H9 (cell line): ENCODE measurements around the gene NLGN4X. TPM values are rescaled to one million over a fixed set of nuclear protein-coding genes. Genes with fewer than 3 reads are reported as not detected.

Source experiments
- DNase-seq: peaks from one replicate; pipeline ENCODE4 v3.0.0-alpha.2; 2017
- H2AFZ ChIP-seq: one replicate; pipeline ENCODE4 v1.6.1; 2013; ENCODE audit warnings: mild to moderate bottlenecking, low read length, control low read depth, moderate library complexity
- H2AK5ac ChIP-seq: 2 replicates; pipeline ENCODE4 v1.6.1; 2013; ENCODE audit warnings: low read length, control low read depth, mixed read lengths; ENCODE audit not compliant: insufficient read length
- H2BK120ac ChIP-seq: one replicate; pipeline ENCODE4 v1.6.1; 2013; ENCODE audit warnings: low read depth, mild to moderate bottlenecking, low read length, control low read depth, inconsistent platforms; ENCODE audit not compliant: poor library complexity, severe bottlenecking
- H2BK12ac ChIP-seq: 2 replicates; pipeline ENCODE4 v1.6.1; 2013; ENCODE audit warnings: low read length, control low read depth, mixed read lengths, low read depth; ENCODE audit not compliant: insufficient read length
- H2BK15ac ChIP-seq: 2 replicates; pipeline ENCODE4 v1.6.1; 2013; ENCODE audit warnings: low read depth, low read length, control low read depth
- H2BK20ac ChIP-seq: one replicate; pipeline ENCODE4 v1.6.1; 2013; ENCODE audit warnings: low read depth, mild to moderate bottlenecking, low read length, control low read depth, inconsistent platforms; ENCODE audit not compliant: poor library complexity, severe bottlenecking
- H2BK5ac ChIP-seq: 2 replicates; pipeline ENCODE4 v1.6.1; 2013; ENCODE audit warnings: low read length, control low read depth, mixed read lengths; ENCODE audit not compliant: insufficient read length
- H3K14ac ChIP-seq: 2 replicates; pipeline ENCODE4 v1.6.1; 2013; ENCODE audit warnings: low read length, control low read depth; ENCODE audit not compliant: insufficient read depth
- H3K18ac ChIP-seq: 2 replicates; pipeline ENCODE4 v1.6.1; 2013; ENCODE audit warnings: low read depth, mild to moderate bottlenecking, mixed read lengths, low read length, control low read depth; ENCODE audit not compliant: insufficient read length
- H3K23ac ChIP-seq: 2 replicates; pipeline ENCODE4 v1.6.1; 2013; ENCODE audit warnings: low read length, control low read depth, mixed read lengths, low read depth; ENCODE audit not compliant: insufficient read length
- H3K23me2 ChIP-seq: 2 replicates; pipeline ENCODE4 v1.6.1; 2013; ENCODE audit warnings: low read depth, mild to moderate bottlenecking, mixed read lengths, low read length, control low read depth; ENCODE audit not compliant: insufficient read length, poor library complexity, severe bottlenecking
- H3K27ac ChIP-seq: 2 replicates; pipeline ENCODE4 v1.5.1; 2013; ENCODE audit warnings: low read length, control low read depth, mixed read lengths, low read depth; ENCODE audit not compliant: insufficient read length
- H3K27me3 ChIP-seq: 2 replicates; pipeline ENCODE4 v1.6.1; 2013; ENCODE audit warnings: low read length, control low read depth, inconsistent platforms; ENCODE audit not compliant: insufficient read depth
- H3K4ac ChIP-seq: 2 replicates; pipeline ENCODE4 v1.6.1; 2013; ENCODE audit warnings: low read depth, mild to moderate bottlenecking, control low read depth, inconsistent platforms, low read length, moderate library complexity
- H3K4me1 ChIP-seq: 2 replicates; pipeline ENCODE4 v1.6.1; 2013; ENCODE audit warnings: low read length, control low read depth, inconsistent platforms; ENCODE audit not compliant: insufficient read depth
- H3K4me2 ChIP-seq: 2 replicates; pipeline ENCODE4 v1.6.1; 2013; ENCODE audit warnings: low read length, control low read depth, mixed read lengths; ENCODE audit not compliant: insufficient read length, insufficient read depth
- H3K56ac ChIP-seq: 2 replicates; pipeline ENCODE4 v1.6.1; 2013; ENCODE audit warnings: low read depth, mild to moderate bottlenecking, mixed read lengths, low read length, control low read depth; ENCODE audit not compliant: insufficient read length
- H3K79me1 ChIP-seq: 2 replicates; pipeline ENCODE4 v1.6.1; 2013; ENCODE audit warnings: low read depth, mild to moderate bottlenecking, moderate library complexity, low read length, control low read depth, inconsistent platforms; ENCODE audit not compliant: insufficient read depth, poor library complexity, severe bottlenecking
- H3K79me2 ChIP-seq: 2 replicates; pipeline ENCODE4 v1.6.1; 2013; ENCODE audit warnings: low read length, control low read depth, inconsistent platforms; ENCODE audit not compliant: insufficient read depth
- H3K9ac ChIP-seq: 2 replicates; pipeline ENCODE4 v1.6.1; 2013; ENCODE audit warnings: low read length, control low read depth, mixed read lengths; ENCODE audit not compliant: insufficient read length; ENCODE audit errors: extremely low read depth
- H3K9me3 ChIP-seq: one replicate; pipeline ENCODE4 v1.6.1; 2013; ENCODE audit warnings: low read depth, low read length, inconsistent platforms; ENCODE audit not compliant: control insufficient read depth
- H3T11ph ChIP-seq: one replicate; pipeline ENCODE4 v1.6.1; 2013; ENCODE audit warnings: mild to moderate bottlenecking, low read length, control low read depth, inconsistent platforms
- H4K20me1 ChIP-seq: one replicate; pipeline ENCODE4 v1.6.1; 2013; ENCODE audit not compliant: control insufficient read depth, insufficient read length, insufficient read depth
- H4K5ac ChIP-seq: 2 replicates; pipeline ENCODE4 v1.6.1; 2013; ENCODE audit warnings: low read depth, mild to moderate bottlenecking, mixed read lengths, low read length, control low read depth; ENCODE audit not compliant: insufficient read length
- H4K8ac ChIP-seq: replicated peaks from 2 replicates; pipeline ENCODE4 v1.6.1; 2013; ENCODE audit warnings: low read length, control low read depth, mixed read lengths, low read depth; ENCODE audit not compliant: insufficient read length
- H4K91ac ChIP-seq: 2 replicates; pipeline ENCODE4 v1.6.1; 2013; ENCODE audit warnings: low read depth, mild to moderate bottlenecking, moderate library complexity, mixed read lengths, low read length, control low read depth; ENCODE audit not compliant: insufficient read length
- H3K27ac Mint-ChIP-seq, 3 experiments: 2 replicates in 2 of 3; 3 replicates in 1 of 3; pipeline ENCODE4 v1.8.0; 2020 to 2021; ENCODE audit warnings: mixed read lengths in 3 of 3, mild to moderate bottlenecking in 1 of 3, moderate library complexity in 1 of 3
- H3K27me3 Mint-ChIP-seq: 2 replicates; pipeline ENCODE4 v1.8.0; 2021; ENCODE audit warnings: low read depth, mild to moderate bottlenecking, moderate library complexity, mixed read lengths
- H3K36me3 Mint-ChIP-seq, 3 experiments: 2 replicates in 2 of 3; 3 replicates in 1 of 3; pipeline ENCODE4 v1.8.0; 2020 to 2021; ENCODE audit warnings: low read depth in 3 of 3, mixed read lengths in 3 of 3; ENCODE audit not compliant: insufficient read depth in 1 of 3
- H3K4me1 Mint-ChIP-seq, 2 experiments: 2 replicates each; pipeline ENCODE4 v1.8.0; 2020; ENCODE audit warnings: mixed read lengths in 2 of 2
- H3K4me3 Mint-ChIP-seq, 2 experiments: 2 replicates in 1 of 2; 3 replicates in 1 of 2; pipeline ENCODE4 v1.8.0; 2020 to 2021; ENCODE audit warnings: mild to moderate bottlenecking in 2 of 2, mixed read lengths in 2 of 2, moderate library complexity in 1 of 2
- H3K9me3 Mint-ChIP-seq, 2 experiments: 2 replicates in 1 of 2; 3 replicates in 1 of 2; pipeline ENCODE4 v1.8.0; 2020; ENCODE audit warnings: mild to moderate bottlenecking in 2 of 2, mixed read lengths in 2 of 2, moderate library complexity in 1 of 2
- CTCF ChIP-seq: fragments of 200-600 bp; sonication (generic); conservative IDR thresholded peaks from 3 replicates; pipeline ENCODE4 v1.8.0; 2021; ENCODE audit warnings: antibody characterized with exemption, mild to moderate bottlenecking
- WGBS: extraction: QIAGEN DNeasy Blood & Tissue Kit; methylation state at CpG from one replicate; pipeline ENCODE4 v1.1.7; 2013; ENCODE audit warnings: missing lambda C conversion rate, low lambda C conversion rate, mixed read lengths; ENCODE audit not compliant: insufficient read length; ENCODE audit errors: extremely low coverage; 5-methylcytosine and 5-hydroxymethylcytosine counted together
- total RNA-seq: library from RNA; stranded (reverse); gene quantifications from 2 replicates; pipeline ENCODE4 v1.2.1, GENCODE V29; 2021

The NLGN4X gene
- total RNA-seq, 1 experiment from 2014 or later, result 111 TPM

- no peak for DNase-seq
- H3K4me1 ChIP-seq, result no peaks in the 10 kb centered on the region
- no peaks in the 10 kb centered on the region for H3K79me1 ChIP-seq
- no peaks in the 10 kb centered on the region for H3K27me3 ChIP-seq
- H3K27ac ChIP-seq, result no peak overlapping the region
- H2BK12ac ChIP-seq, result no peak overlapping the region
- H3K4me1 Mint-ChIP-seq, result 0 out of 4 replicates have a peak, but pooled peaks cover 0 to under 1% of the 10 kb centered on the region in 2 experiments
- H3K23ac ChIP-seq, result no peak overlapping the region
- H2AK5ac ChIP-seq, result no peak overlapping the region
- no peak for TF ChIP-seq CTCF
- H2BK5ac ChIP-seq, result no peak overlapping the region
- no peak overlapping the region for H4K8ac ChIP-seq
- peaks cover 0 to 3% (median 0%) of the 10 kb centered on the region in 3 experiments; a peak in 2 of 7 replicates for H3K36me3 Mint-ChIP-seq
- no peaks in the 10 kb centered on the region for H3K23me2 ChIP-seq
- H3K79me2 ChIP-seq, result peaks cover 9% of the 10 kb centered on the region; the same call in 1 of the 2 replicates
- no peaks in the 10 kb centered on the region for H3K9me3 ChIP-seq
- H3K9me3 Mint-ChIP-seq, result no peaks in the 10 kb centered on the region
- H4K91ac ChIP-seq, result no peak overlapping the region
- H3K56ac ChIP-seq, result no peak overlapping the region
- H3K4me2 ChIP-seq, result no peak overlapping the region
- no peaks in the 10 kb centered on the region for H3K27me3 Mint-ChIP-seq
- H3K18ac ChIP-seq, result no peak overlapping the region
- H3T11ph ChIP-seq, result no peak overlapping the region
- no peak overlapping the region for H2BK15ac ChIP-seq
- no peaks in the 10 kb centered on the region for H4K20me1 ChIP-seq
- no peak overlapping the region for H4K5ac ChIP-seq
- H3K14ac ChIP-seq, result no peak overlapping the region
- no peak overlapping the region for H2AFZ ChIP-seq
- H3K27ac Mint-ChIP-seq, result no peak overlapping the region
- H2BK120ac ChIP-seq, result no peak overlapping the region
- no peak overlapping the region for H3K9ac ChIP-seq
- no peak overlapping the region for H2BK20ac ChIP-seq
- WGBS, result no CpG with 5 or more reads among the region's 6 CpGs
- no peak overlapping the region for H3K4me3 Mint-ChIP-seq
- H3K4ac ChIP-seq, result no peak overlapping the region
Measured at GRCh38 chrX:5936438-5936837, 292.2 kb downstream of the NLGN4X start.
